SK-N-SH treated with all-trans-retinoic acid at 6 μM for 48 hours (cell line): ENCODE results near the gene CCRL2.

Source experiments
- ATAC-seq: fragments of 200-7000 bp; cut with Tn5 transposase; 3 replicates; pipeline ENCODE4 v1.9.1; 2020; ENCODE audit warnings: mild to moderate bottlenecking, moderate library complexity
- ARNTL ChIP-seq: fragments of 450-650 bp; formaldehyde crosslinking; IDR thresholded peaks from 2 replicates; pipeline ENCODE4 v1.5.0; 2020; ENCODE audit warnings: low read depth, mild to moderate bottlenecking, moderate library complexity, borderline replicate concordance
- CSDC2 ChIP-seq: fragments of 250-450 bp; sonication (Bioruptor Pico); IDR thresholded peaks from 2 replicates; pipeline ENCODE4 v1.5.0; 2020; ENCODE audit warnings: mild to moderate bottlenecking, moderate library complexity
- GLIS3 ChIP-seq: fragments of 250-450 bp; sonication (Bioruptor Pico); IDR thresholded peaks from 2 replicates; pipeline ENCODE4 v1.5.0; 2020; ENCODE audit warnings: mild to moderate bottlenecking, moderate library complexity
- ISL1 ChIP-seq: fragments of 250-450 bp; sonication (Bioruptor Pico); IDR thresholded peaks from 2 replicates; pipeline ENCODE4 v2.1.2; 2022; ENCODE audit warnings: mild to moderate bottlenecking, moderate library complexity
- OSR1 ChIP-seq: fragments of 250-450 bp; sonication (Bioruptor Pico); IDR thresholded peaks from 2 replicates; pipeline ENCODE4 v1.8.0; 2022; ENCODE audit warnings: moderate library complexity, mild to moderate bottlenecking, inconsistent platforms
- RARB ChIP-seq: fragments of 250-450 bp; sonication (Bioruptor Pico); IDR thresholded peaks from 2 replicates; pipeline ENCODE4 v1.8.0; 2021; ENCODE audit warnings: mild to moderate bottlenecking, moderate library complexity
- SNAI2 ChIP-seq: fragments of 250-450 bp; sonication (Bioruptor Pico); IDR thresholded peaks from 2 replicates; pipeline ENCODE4 v1.5.0; 2020; ENCODE audit warnings: mild to moderate bottlenecking, moderate library complexity
- TOX ChIP-seq: fragments of 250-450 bp; sonication (Bioruptor Pico); IDR thresholded peaks from 2 replicates; pipeline ENCODE4 v1.8.0; 2021; ENCODE audit warnings: mild to moderate bottlenecking, moderate library complexity, borderline replicate concordance
- ZFP3 ChIP-seq: fragments of 250-450 bp; sonication (Bioruptor Pico); IDR thresholded peaks from 2 replicates; pipeline ENCODE4 v1.5.0; 2020; ENCODE audit warnings: mild to moderate bottlenecking, moderate library complexity
- ZFP30 ChIP-seq: fragments of 450-650 bp; formaldehyde crosslinking; IDR thresholded peaks from 2 replicates; pipeline ENCODE4 v1.5.0; 2022; ENCODE audit warnings: mild to moderate bottlenecking, moderate library complexity
- ZNF565 ChIP-seq: fragments of 450-650 bp; formaldehyde crosslinking; conservative IDR thresholded peaks from 2 replicates; pipeline ENCODE4 v1.5.0; 2020; ENCODE audit warnings: low read depth, mild to moderate bottlenecking, moderate library complexity
- ZNF8 ChIP-seq: fragments of 450-650 bp; formaldehyde crosslinking; IDR thresholded peaks from 2 replicates; pipeline ENCODE4 v1.5.0; 2020; ENCODE audit warnings: mild to moderate bottlenecking, moderate library complexity
- TF ChIP-seq, protein P1 (sequence below): fragments of 250-450 bp; sonication (Bioruptor Pico); IDR thresholded peaks from 2 replicates; pipeline ENCODE4 v1.8.0; 2020; ENCODE audit warnings: mild to moderate bottlenecking, moderate library complexity, borderline replicate concordance
- TF ChIP-seq, protein P2 (sequence below): fragments of 250-450 bp; sonication (Bioruptor Pico); IDR thresholded peaks from 2 replicates; pipeline ENCODE4 v1.5.1; 2021; ENCODE audit warnings: mild to moderate bottlenecking, moderate library complexity
- TF ChIP-seq, protein P3 (sequence below): fragments of 250-450 bp; sonication (Bioruptor Pico); IDR thresholded peaks from 2 replicates; pipeline ENCODE4 v1.5.0; 2020; ENCODE audit warnings: mild to moderate bottlenecking, moderate library complexity
- TF ChIP-seq, protein P4 (sequence below): fragments of 250-450 bp; sonication (Bioruptor Pico); IDR thresholded peaks from 2 replicates; pipeline ENCODE4 v1.5.1; 2020; ENCODE audit warnings: low read depth, mild to moderate bottlenecking, moderate library complexity

Gene CCRL2

DNA sequence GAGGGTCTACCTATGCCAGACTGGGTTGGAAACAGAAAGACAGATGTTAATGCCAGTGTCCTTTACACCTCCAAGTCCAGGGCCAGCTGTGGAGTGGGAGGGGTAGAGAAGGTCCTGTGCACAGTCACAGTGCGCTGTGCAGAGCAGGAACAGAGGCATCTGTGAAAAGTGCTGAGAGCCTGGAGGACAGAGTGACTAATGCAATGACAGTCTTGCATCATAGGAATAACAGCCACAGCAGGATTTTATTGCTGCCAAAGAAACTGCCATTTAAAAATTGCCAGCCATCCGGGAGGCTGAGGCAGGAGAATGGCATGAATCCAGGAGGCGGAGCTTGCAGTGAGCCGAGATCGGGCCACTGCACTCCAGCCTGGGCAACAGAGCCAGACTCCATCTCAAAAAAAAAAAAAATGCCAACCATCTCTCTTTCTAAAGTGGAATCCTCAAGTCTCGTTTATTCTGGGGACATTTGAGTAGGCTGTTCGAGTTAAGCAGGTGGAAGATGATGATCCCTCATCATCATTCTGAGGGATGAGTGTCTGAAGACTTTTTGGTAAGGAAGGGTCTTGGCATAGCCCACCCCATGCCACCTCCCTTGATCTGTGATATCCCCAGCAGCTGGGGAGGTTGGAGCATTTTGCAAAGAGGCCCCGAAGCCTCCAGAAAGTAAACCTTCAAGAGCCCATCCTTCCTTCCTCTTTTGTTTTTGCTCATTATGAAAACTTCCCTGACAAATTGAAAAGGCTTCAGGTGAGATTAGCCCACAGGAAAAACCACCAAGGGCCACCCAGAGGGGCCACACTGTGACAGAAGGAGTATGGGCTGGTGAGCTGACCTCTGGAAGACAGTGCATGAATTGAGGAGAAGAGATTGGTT lies 45.4 kb upstream of the CCRL2 start (continued):
- TF ChIP-seq, protein P1, sequence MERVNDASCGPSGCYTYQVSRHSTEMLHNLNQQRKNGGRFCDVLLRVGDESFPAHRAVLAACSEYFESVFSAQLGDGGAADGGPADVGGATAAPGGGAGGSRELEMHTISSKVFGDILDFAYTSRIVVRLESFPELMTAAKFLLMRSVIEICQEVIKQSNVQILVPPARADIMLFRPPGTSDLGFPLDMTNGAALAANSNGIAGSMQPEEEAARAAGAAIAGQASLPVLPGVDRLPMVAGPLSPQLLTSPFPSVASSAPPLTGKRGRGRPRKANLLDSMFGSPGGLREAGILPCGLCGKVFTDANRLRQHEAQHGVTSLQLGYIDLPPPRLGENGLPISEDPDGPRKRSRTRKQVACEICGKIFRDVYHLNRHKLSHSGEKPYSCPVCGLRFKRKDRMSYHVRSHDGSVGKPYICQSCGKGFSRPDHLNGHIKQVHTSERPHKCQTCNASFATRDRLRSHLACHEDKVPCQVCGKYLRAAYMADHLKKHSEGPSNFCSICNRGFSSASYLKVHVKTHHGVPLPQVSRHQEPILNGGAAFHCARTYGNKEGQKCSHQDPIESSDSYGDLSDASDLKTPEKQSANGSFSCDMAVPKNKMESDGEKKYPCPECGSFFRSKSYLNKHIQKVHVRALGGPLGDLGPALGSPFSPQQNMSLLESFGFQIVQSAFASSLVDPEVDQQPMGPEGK, result no peak
- no peak for TF ChIP-seq ISL1 (CRISPR knock-in tag)

DNA sequence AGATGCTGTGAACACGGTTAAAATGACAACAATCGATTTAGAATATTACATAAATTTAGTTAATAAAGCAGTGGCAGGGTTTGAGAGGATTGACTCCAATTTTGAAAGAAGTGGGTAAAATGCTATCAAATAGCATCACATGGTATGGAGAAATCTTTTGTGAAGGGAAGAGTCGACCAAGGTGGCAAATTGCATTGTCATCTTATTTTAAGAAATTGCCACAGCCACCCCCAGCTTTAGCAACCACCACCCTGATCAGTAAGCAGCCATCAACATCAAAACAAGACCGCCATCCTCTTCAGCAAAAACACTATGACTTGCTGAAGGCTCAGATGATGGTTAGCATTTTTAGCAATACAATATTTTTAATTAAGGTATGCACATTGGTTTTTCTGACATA lies 42.0 kb upstream of the CCRL2 start:
- no peak for TF ChIP-seq ISL1 (CRISPR knock-in tag)
- no peak for ATAC-seq

DNA sequence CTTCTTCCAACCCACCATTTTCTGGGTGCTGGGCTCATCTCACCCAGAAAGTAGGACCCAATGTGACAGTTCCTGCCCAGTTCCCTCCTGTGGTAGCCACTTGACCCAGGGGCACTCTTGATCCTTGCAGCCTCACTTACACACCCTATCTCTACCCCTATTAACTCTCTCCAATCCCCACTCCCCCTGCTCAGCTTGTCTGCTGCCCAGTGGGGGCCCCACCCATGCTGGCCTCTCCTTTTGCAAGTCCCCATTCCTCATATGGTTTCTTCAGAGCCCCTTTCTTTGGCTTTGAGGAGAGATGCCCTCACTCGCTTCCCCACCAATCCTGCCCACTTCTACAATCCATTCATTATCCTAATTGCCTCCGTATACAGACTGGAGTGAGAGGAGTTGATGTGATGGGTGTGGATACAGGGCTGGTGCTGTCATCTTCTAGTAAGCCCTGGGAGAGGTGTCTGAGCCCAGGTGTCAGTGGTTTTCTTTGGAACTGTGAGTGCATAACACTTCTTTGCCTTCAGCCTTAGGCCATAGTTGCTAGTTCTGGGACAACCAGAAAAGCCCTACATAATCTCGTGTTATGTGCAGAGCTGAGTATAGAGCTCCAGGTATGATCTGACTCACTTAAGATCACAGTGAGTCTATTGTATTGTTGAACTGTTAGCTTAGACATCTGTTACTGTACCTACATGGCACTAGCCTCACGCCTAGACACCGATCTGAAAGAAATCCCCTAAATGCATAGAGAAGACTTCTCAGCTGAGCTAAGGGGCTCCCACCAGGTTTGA lies 41.1 kb upstream of the CCRL2 start:
- TF ChIP-seq, protein P2, sequence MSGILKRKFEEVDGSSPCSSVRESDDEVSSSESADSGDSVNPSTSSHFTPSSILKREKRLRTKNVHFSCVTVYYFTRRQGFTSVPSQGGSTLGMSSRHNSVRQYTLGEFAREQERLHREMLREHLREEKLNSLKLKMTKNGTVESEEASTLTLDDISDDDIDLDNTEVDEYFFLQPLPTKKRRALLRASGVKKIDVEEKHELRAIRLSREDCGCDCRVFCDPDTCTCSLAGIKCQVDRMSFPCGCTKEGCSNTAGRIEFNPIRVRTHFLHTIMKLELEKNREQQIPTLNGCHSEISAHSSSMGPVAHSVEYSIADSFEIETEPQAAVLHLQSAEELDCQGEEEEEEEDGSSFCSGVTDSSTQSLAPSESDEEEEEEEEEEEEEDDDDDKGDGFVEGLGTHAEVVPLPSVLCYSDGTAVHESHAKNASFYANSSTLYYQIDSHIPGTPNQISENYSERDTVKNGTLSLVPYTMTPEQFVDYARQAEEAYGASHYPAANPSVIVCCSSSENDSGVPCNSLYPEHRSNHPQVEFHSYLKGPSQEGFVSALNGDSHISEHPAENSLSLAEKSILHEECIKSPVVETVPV (CRISPR knock-in tag), result no peak
- TF ChIP-seq ZNF8 (CRISPR knock-in tag) (no peak), CSDC2 (no peak), ZNF565 (CRISPR knock-in tag) (no peak), ARNTL (no peak), RARB (no peak), TOX (CRISPR knock-in tag) (no peak), ZFP3 (CRISPR knock-in tag) (no peak), ZFP30 (CRISPR knock-in tag) (no peak)
- TF ChIP-seq, protein P3, sequence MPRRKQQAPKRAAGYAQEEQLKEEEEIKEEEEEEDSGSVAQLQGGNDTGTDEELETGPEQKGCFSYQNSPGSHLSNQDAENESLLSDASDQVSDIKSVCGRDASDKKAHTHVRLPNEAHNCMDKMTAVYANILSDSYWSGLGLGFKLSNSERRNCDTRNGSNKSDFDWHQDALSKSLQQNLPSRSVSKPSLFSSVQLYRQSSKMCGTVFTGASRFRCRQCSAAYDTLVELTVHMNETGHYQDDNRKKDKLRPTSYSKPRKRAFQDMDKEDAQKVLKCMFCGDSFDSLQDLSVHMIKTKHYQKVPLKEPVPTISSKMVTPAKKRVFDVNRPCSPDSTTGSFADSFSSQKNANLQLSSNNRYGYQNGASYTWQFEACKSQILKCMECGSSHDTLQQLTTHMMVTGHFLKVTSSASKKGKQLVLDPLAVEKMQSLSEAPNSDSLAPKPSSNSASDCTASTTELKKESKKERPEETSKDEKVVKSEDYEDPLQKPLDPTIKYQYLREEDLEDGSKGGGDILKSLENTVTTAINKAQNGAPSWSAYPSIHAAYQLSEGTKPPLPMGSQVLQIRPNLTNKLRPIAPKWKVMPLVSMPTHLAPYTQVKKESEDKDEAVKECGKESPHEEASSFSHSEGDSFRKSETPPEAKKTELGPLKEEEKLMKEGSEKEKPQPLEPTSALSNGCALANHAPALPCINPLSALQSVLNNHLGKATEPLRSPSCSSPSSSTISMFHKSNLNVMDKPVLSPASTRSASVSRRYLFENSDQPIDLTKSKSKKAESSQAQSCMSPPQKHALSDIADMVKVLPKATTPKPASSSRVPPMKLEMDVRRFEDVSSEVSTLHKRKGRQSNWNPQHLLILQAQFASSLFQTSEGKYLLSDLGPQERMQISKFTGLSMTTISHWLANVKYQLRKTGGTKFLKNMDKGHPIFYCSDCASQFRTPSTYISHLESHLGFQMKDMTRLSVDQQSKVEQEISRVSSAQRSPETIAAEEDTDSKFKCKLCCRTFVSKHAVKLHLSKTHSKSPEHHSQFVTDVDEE (CRISPR knock-in tag), result no peak
- TF ChIP-seq, protein P4, sequence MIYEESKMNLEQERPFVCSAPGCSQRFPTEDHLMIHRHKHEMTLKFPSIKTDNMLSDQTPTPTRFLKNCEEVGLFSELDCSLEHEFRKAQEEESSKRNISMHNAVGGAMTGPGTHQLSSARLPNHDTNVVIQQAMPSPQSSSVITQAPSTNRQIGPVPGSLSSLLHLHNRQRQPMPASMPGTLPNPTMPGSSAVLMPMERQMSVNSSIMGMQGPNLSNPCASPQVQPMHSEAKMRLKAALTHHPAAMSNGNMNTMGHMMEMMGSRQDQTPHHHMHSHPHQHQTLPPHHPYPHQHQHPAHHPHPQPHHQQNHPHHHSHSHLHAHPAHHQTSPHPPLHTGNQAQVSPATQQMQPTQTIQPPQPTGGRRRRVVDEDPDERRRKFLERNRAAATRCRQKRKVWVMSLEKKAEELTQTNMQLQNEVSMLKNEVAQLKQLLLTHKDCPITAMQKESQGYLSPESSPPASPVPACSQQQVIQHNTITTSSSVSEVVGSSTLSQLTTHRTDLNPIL (CRISPR knock-in tag), result no peak
- TF ChIP-seq, protein P1, result no peak
- TF ChIP-seq, all 23 proteins: peak for 0
- ATAC-seq, result no peak

DNA sequence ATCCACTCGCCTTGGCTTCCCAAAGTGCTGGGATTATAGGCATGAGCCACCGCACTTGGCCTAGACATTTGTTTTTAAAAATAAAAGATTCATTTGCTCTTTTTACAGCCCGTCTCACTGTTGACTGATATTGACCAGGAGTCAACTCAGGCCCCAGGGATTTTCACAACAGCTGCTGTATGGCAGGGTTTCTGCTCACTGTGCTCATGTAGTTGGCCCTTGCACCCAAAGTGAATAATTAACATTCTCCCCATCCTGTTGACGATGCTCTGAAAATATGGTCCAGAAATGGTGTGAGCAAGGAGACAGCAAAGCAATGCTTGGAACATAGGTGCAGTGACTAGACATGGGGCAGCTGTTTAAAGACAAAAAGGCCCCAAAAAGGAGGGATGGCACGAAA lies 39.2 kb upstream of the CCRL2 start:
- TF ChIP-seq SNAI2 (CRISPR knock-in tag) (no peak), ZFP3 (CRISPR knock-in tag) (no peak), GLIS3 (CRISPR knock-in tag) (no peak), OSR1 (CRISPR knock-in tag) (no peak)
- TF ChIP-seq, protein P4 (CRISPR knock-in tag), result no peak
- TF ChIP-seq, all 23 proteins: peak for 0
- ATAC-seq, result no peak
